Activated naive CD8-positive, alpha-beta T cell treated with anti-CD3 and anti-CD28 coated beads, Interleukin-2, amount 50 U/mL, for 24 hours (primary cell): ENCODE results near the gene GASK1B.
A peak's percentile ranks its signal among the peaks of the same experiment; 100 is the strongest.

Experiments used
- ATAC-seq: fragments of 150-1000 bp; cut with Tn5 transposase; one replicate; pipeline ENCODE4 v1.10.0; 2021
- DNase-seq: peaks from one replicate; pipeline ENCODE4 v3.0.0; 2021
- H3K27ac Mint-ChIP-seq: one replicate; pipeline ENCODE4 v1.8.0; 2021; ENCODE audit warnings: mild to moderate bottlenecking, mixed read lengths
- H3K27me3 Mint-ChIP-seq: one replicate; pipeline ENCODE4 v1.8.0; 2021; ENCODE audit warnings: mixed read lengths
- H3K36me3 Mint-ChIP-seq: one replicate; pipeline ENCODE4 v1.8.0; 2021; ENCODE audit warnings: low read depth, mixed read lengths
- H3K4me1 Mint-ChIP-seq: one replicate; pipeline ENCODE4 v1.8.0; 2021; ENCODE audit warnings: mixed read lengths
- H3K4me3 Mint-ChIP-seq: one replicate; pipeline ENCODE4 v1.8.0; 2021; ENCODE audit warnings: mild to moderate bottlenecking, moderate library complexity, mixed read lengths
- H3K9me3 Mint-ChIP-seq: one replicate; pipeline ENCODE4 v1.8.0; 2021; ENCODE audit warnings: mixed read lengths

Gene GASK1B

DNA sequence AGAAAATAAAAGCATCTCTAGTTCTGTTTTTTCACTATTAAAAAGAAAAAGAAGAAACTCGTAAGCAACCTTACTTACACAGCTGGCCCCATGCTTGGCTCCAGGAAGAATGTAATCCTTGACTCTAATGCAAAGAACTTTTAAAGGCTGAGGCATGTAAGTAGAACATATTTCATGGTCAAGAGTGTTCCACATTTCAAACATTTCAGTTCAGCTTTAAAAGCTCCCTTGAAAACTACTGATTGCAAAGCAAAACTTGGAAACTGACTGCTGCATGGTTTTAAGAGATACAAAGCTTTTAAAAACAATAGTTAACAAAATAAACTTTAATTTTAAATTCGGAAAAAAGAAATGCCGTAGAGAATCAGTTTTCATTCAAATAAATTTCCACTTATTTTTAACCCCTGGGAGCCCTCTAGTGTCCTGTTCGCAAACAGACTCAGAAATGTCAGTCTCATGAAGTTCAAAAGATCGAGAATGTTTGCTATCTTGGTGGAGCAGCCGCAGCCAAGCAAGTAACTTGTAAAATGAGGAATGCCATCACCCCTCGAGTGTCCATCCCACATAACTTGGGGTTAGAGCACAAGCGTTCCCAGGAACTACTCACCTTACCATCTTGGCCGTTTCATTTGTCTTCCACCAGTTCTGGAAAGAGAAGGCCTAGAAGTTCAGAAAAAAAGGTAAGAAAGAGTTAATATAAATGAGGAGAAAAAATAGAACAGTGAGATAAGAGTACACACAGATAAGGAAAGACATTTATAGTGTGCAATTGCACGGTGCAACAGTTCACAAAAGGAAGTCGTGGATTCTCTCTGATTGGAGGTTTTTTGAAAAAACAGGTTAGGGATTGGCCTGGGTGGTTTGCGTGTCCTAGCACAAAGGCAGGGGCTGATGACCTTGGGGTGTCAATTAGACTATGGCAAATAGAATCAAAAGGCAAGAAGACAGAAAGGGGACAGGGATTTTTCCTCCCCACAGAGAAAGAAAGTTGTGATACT is at the start of gene GASK1B:
GASK1B (minus strand) TSS at position 765 of the 998 bp plus-strand sequence. CDS start 1,650 bp downstream, outside the sequence.
- H3K4me1 Mint-ChIP-seq: peaks cover 1% of the 10 kb centered on the region
- no peaks in the 10 kb centered on the region for H3K36me3 Mint-ChIP-seq
- ATAC-seq (no peak), DNase-seq (no peak)
- H3K9me3 Mint-ChIP-seq: no peaks in the 10 kb centered on the region
- no peak within 1 kb of the TSS for H3K4me3 Mint-ChIP-seq
- peaks cover 33% of the 10 kb centered on the region for H3K27me3 Mint-ChIP-seq
- no peak within 1 kb of the TSS for H3K27ac Mint-ChIP-seq

DNA sequence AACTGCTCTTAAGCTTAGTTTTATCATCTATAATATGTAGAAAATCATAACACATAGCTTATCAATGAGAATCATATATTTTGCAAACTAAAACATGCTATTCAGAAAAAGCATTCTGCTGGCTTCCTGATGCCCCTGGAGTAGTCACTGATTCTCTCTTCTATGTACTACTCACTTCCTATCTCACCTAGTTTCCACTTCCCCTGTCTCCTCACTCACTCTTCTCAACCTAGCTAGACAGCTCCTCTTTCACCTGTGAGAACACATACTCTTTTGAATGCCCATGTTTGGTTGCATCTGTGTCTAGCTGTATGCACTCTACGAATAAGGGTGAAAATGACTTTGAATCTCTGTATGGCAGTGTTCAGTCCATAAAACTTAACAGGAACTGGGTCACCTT is 46.8 kb upstream of the GASK1B start:
- no peak overlapping the region for H3K27ac Mint-ChIP-seq
- H3K4me3 Mint-ChIP-seq: no peak overlapping the region
- no peaks in the 10 kb centered on the region for H3K27me3 Mint-ChIP-seq
- no peaks in the 10 kb centered on the region for H3K9me3 Mint-ChIP-seq
- no peaks in the 10 kb centered on the region for H3K4me1 Mint-ChIP-seq
- no peak for ATAC-seq
- no peak for DNase-seq
- H3K36me3 Mint-ChIP-seq: no peaks in the 10 kb centered on the region

DNA sequence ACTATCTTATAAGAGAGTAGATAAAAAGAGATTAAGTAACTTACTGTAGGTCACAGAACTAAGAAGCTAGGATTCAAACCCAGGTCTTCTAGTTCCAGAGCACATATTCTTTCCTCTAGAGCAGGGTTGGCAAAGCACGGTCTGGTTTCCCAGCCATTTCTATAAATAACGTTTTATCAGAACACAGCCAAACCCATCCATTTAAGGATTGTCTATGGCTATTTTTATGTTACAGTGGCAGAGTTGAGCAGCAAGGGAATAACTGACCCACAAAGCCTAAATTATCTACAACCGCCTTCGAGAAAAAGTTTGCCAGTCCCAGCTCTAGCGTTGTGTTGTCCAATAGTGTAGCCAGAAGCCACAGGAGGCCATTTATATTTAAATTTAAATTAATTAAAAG is 44.9 kb upstream of the GASK1B start:
- ATAC-seq: no peak
- Mint-ChIP-seq H3K27me3 (peaks cover 7% of the 10 kb centered on the region), H3K4me3 (no peak overlapping the region)

DNA sequence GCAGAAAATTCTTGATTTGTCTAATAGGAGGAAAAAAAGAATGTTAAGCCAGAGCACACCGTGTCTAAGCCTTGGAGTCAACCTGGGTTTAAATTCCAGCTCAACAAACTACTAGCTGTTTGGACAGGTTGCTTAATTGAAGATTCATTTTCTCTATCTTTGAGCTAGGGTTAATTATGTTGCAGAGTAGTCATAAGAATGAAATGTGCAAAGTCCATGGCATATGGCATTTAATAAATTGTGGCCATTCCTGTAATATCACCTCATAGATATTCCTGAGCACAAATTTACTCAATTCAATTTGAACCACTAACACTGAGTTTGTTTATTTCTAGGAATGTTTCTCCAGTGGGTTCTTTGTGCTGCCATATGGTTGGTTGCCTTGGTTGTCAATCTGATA is 42.0 kb upstream of the GASK1B start:
- no peak overlapping the region for H3K27ac Mint-ChIP-seq
- peaks cover 22% of the 10 kb centered on the region for H3K27me3 Mint-ChIP-seq
- DNase-seq (no peak), ATAC-seq (no peak)
- H3K4me3 Mint-ChIP-seq: no peak overlapping the region
- peaks cover 11% of the 10 kb centered on the region for H3K4me1 Mint-ChIP-seq
- H3K36me3 Mint-ChIP-seq: no peaks in the 10 kb centered on the region
- H3K9me3 Mint-ChIP-seq: no peaks in the 10 kb centered on the region

More for the DNA sequence above, 44.9 kb upstream of the GASK1B start:
- DNase-seq: no peak
- no peaks in the 10 kb centered on the region for H3K4me1 Mint-ChIP-seq
- no peak overlapping the region for H3K27ac Mint-ChIP-seq
- no peaks in the 10 kb centered on the region for H3K9me3 Mint-ChIP-seq
- H3K36me3 Mint-ChIP-seq: no peaks in the 10 kb centered on the region

DNA sequence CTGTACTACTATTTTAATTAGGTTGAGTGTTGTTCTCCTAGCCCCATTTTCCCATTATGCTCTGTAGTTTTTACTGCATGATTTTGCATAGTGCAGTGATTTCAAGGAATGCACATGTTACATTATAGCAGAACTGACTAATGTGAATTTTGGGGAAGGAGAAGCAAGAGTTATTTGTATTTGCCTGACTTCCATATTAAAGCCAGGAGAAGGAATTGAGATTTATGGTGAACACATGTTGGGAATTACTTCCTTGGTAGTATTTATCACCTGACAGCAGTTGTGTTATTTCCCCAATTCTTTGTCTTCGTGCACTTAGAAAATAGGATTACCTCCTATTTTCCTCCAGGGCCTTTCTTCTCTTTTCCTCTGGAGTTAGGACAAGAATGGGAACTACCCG is 40.6 kb upstream of the GASK1B start:
- H3K4me1 Mint-ChIP-seq: peaks cover 16% of the 10 kb centered on the region
- H3K27me3 Mint-ChIP-seq: peaks cover 30% of the 10 kb centered on the region
- no peaks in the 10 kb centered on the region for H3K9me3 Mint-ChIP-seq
- no peaks in the 10 kb centered on the region for H3K36me3 Mint-ChIP-seq
- no peak overlapping the region for H3K27ac Mint-ChIP-seq
- DNase-seq (no peak), ATAC-seq (no peak)
- no peak overlapping the region for H3K4me3 Mint-ChIP-seq

GRCh38 chr4:158211222-158211621 is 38.4 kb upstream of the GASK1B start:
- DNase-seq (no peak), ATAC-seq (no peak)
- H3K4me1 Mint-ChIP-seq: peaks cover 16% of the 10 kb centered on the region
- no peaks in the 10 kb centered on the region for H3K36me3 Mint-ChIP-seq
- H3K27me3 Mint-ChIP-seq: peaks cover 32% of the 10 kb centered on the region
- peak overlapping the region; percentile 25 for H3K4me3 Mint-ChIP-seq
- H3K27ac Mint-ChIP-seq: no peak overlapping the region
- H3K9me3 Mint-ChIP-seq: no peaks in the 10 kb centered on the region

DNA sequence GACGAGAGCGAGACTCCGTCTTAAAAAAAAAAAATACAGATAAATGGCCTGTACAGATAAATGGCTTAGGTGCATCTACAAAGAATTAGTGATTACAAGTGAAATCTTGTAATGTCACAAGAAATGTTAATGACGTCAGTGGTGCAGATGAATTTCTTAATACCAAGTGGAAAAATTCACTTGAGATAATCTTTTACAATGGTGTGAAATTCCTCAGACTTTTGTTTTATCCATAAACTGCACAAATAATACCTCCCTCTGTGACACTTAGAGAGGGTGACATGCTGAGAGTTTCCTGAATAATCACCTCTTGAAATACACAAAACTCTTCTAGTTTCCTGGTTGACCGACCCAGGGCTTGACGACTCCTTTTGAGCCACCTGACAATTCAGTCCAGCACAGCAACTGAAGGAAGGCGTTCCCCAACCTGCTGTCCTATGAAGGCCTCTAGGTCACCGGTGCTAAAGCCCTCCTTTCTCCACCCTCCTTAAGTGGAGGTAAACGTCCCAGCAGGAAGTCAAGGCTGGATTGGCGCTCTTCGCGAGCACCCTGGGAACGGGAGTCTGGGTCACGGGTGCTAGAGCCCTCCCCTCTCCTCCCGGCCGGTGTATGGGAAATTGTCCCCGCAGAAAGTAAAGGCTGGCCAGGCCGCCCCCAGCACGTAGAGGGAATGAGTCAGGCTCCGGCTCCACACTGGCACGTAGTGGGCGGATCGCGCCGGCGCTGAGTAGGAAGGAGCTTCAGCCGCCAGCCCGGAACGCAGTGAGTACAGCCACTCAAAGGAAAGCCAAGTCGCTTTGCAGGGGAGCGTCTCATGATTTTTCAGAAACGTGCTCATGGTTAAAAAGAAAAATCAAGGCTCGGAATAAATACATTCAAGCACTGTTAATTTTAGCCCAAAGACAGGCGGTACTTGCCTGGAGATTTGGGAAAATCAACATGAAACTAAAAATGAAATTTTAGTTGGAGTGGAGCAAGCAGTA is 37.3 kb upstream of the GASK1B start, which contains the start of gene TMEM144:
TMEM144 (plus strand) TSS at position 662 of the 983 bp plus-strand sequence. CDS start 2,182 bp downstream, outside the sequence.
- no peaks in the 10 kb centered on the region for H3K36me3 Mint-ChIP-seq
- peak; percentile 98 for ATAC-seq
- peaks cover 16% of the 10 kb centered on the region for H3K4me1 Mint-ChIP-seq
- peak within 1 kb of the TSS; percentile 73 for H3K4me3 Mint-ChIP-seq
- H3K27ac Mint-ChIP-seq: no peak within 1 kb of the TSS
- H3K9me3 Mint-ChIP-seq: no peaks in the 10 kb centered on the region
- peaks cover 32% of the 10 kb centered on the region for H3K27me3 Mint-ChIP-seq
- DNase-seq: peak; percentile 60

GRCh38 chr4:158208963-158209640 is 36.3 kb upstream of the GASK1B start:
- no peaks in the 10 kb centered on the region for H3K36me3 Mint-ChIP-seq
- no peak overlapping the region for H3K4me3 Mint-ChIP-seq
- ATAC-seq: no peak
- no peak for DNase-seq
- H3K4me1 Mint-ChIP-seq: peaks cover 16% of the 10 kb centered on the region
- H3K27me3 Mint-ChIP-seq: peaks cover 32% of the 10 kb centered on the region
- no peaks in the 10 kb centered on the region for H3K9me3 Mint-ChIP-seq
- H3K27ac Mint-ChIP-seq: no peak overlapping the region

DNA sequence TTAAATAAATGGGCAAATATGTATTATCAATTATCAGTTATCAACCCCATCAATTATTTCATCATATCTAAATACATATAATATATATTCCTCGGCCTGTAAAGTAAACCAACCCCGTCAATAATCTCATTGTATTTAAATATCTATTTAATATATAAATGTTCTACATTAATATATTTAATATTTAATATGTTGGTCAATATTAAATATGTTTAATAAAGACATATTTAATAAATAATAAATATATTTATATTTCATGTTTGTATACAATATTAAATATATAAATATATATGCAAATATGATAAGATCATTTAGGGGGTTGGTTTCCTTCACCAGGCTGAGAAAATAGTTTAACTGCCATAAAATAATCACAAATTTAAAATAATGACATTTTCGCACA is 31.1 kb upstream of the GASK1B start:
- H3K27ac Mint-ChIP-seq: no peak overlapping the region
- no peaks in the 10 kb centered on the region for H3K4me1 Mint-ChIP-seq
- H3K4me3 Mint-ChIP-seq: no peak overlapping the region
- ATAC-seq (no peak), DNase-seq (no peak)
- H3K36me3 Mint-ChIP-seq: no peaks in the 10 kb centered on the region
- no peaks in the 10 kb centered on the region for H3K9me3 Mint-ChIP-seq
- H3K27me3 Mint-ChIP-seq: peaks cover 3% of the 10 kb centered on the region

- no peaks in the 10 kb centered on the region for H3K4me1 Mint-ChIP-seq
- DNase-seq (no peak), ATAC-seq (no peak)
- peaks cover 2% of the 10 kb centered on the region for H3K27me3 Mint-ChIP-seq
- no peak overlapping the region for H3K4me3 Mint-ChIP-seq
- H3K9me3 Mint-ChIP-seq: no peaks in the 10 kb centered on the region
- no peaks in the 10 kb centered on the region for H3K36me3 Mint-ChIP-seq
- H3K27ac Mint-ChIP-seq: no peak overlapping the region
Measured at GRCh38 chr4:158203436-158203835, 30.6 kb upstream of the GASK1B start.

DNA sequence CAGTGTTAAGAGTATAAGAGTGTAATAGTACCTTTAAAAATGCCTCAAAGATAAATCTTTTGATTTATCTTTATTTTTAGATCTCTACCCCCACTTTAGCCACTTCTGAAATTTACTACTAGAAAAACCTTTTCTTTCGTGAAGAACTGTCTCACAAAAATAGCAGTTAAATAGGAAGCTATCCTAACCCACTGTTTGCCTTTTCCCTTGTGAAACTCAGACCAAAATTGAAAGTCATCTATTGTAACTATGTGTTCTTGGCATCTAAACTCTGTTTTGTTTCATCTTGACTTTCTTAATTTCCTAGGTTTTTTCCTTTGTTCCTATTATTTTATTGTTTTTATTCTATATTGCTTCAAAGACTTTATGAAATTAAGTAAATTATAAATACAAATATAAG is 29.7 kb upstream of the GASK1B start:
- H3K4me1 Mint-ChIP-seq: no peaks in the 10 kb centered on the region
- H3K27ac Mint-ChIP-seq: no peak overlapping the region
- no peak for ATAC-seq

DNA sequence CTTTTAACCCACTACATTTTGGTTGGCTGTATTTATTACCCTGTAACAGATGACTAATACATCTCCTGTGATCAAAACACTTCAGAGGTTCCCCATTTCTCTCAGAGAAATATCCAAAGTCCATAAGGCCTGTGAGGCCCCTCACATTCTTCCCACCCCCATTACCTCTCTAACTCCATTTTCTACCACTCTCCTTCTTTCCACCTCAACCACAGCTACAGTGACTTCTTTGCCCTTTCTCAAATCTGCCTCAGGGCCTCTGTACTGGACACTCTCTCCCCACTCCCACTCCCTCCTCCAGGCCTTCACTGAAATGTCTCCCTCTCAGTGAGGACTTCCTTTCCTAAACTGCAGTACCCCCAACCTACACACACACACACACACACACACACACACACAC is 29.1 kb upstream of the GASK1B start:
- Mint-ChIP-seq H3K4me1 (no peaks in the 10 kb centered on the region), H3K4me3 (no peak overlapping the region), H3K27me3 (no peaks in the 10 kb centered on the region), H3K36me3 (no peaks in the 10 kb centered on the region), H3K27ac (no peak overlapping the region), H3K9me3 (no peaks in the 10 kb centered on the region)
- DNase-seq (no peak), ATAC-seq (no peak)

More for the DNA sequence above, 29.7 kb upstream of the GASK1B start:
- peaks cover 2% of the 10 kb centered on the region for H3K27me3 Mint-ChIP-seq
- H3K4me3 Mint-ChIP-seq: no peak overlapping the region
- DNase-seq: no peak
- no peaks in the 10 kb centered on the region for H3K9me3 Mint-ChIP-seq
- H3K36me3 Mint-ChIP-seq: no peaks in the 10 kb centered on the region

- no peaks in the 10 kb centered on the region for H3K4me1 Mint-ChIP-seq
- H3K36me3 Mint-ChIP-seq: no peaks in the 10 kb centered on the region
- no peaks in the 10 kb centered on the region for H3K9me3 Mint-ChIP-seq
- H3K27me3 Mint-ChIP-seq: no peaks in the 10 kb centered on the region
- no peak overlapping the region for H3K27ac Mint-ChIP-seq
- no peak overlapping the region for H3K4me3 Mint-ChIP-seq
- no peak for DNase-seq
- no peak for ATAC-seq
Measured at GRCh38 chr4:158201322-158201721, 28.5 kb upstream of the GASK1B start.

GRCh38 chr4:158200214-158200613 is 27.4 kb upstream of the GASK1B start:
- ATAC-seq: no peak
- Mint-ChIP-seq H3K4me1 (no peaks in the 10 kb centered on the region), H3K4me3 (no peak overlapping the region)

More at GRCh38 chr4:158200214-158200613, 27.4 kb upstream of the GASK1B start:
- Mint-ChIP-seq H3K27me3 (no peaks in the 10 kb centered on the region), H3K36me3 (no peaks in the 10 kb centered on the region), H3K9me3 (no peaks in the 10 kb centered on the region), H3K27ac (no peak overlapping the region)
- DNase-seq: no peak
